ENCODE data around the gene KCTD21. TPM values are rescaled to one million over a fixed set of nuclear protein-coding genes. Genes with fewer than 3 reads are reported as not detected.

KCTD21 gene
- total RNA-seq, 1 experiment from 2014 or later: 3.0 TPM

DNA sequence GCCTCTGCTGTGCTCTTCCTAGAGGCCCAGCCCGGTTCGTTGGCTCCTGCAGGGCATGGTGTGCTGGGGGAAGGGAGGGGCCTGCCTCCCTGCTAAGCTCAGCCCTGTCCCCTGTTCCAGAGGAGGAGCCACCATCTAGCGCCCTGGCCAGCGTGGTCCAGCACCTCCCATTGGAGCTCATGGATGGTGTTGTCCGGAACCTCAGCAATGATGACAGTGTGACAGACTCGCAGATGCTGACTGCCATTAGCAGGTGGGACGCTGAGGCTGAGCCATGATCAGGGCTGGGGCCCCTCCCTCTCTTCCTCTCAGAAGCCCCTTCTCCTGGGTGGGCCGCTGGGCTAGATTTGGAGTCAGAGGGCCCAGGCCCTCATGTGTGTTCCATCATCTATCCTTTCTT is 9.4 kb upstream of the KCTD21 start:
- H4K20me1 ChIP-seq (ENCODE audit: insufficient read depth): no peaks in the 10 kb centered on the region
- ChIA-PET CTCF (no interaction called here), POLR2A (no interaction called here), RAD21 (ENCODE audit: low non-redundant PET in 1 of 2, low total read pairs in 2 of 2, uncharacterized antibody in 2 of 2, unreplicated experiment in 2 of 2) (no interaction called here)
- H3K27ac ChIP-seq (ENCODE audit: low read depth, low read length): no peak overlapping the region
- no peaks in the 10 kb centered on the region for H3K36me3 ChIP-seq (ENCODE audit: control insufficient read depth in 1 of 2, insufficient read depth in 2 of 2, low read length in 2 of 2)
- H3K9ac ChIP-seq (ENCODE audit: low read length): no peak overlapping the region
- no peaks in the 10 kb centered on the region for H3K79me2 ChIP-seq (ENCODE audit: insufficient read depth, low read length)
- no peaks in the 10 kb centered on the region for H3K27me3 ChIP-seq (ENCODE audit: insufficient read depth, low read length)
- no peak overlapping the region for H2AFZ ChIP-seq (ENCODE audit: low read depth, low read length, poor library complexity, severe bottlenecking)
- DNase-seq (ENCODE audit: low read depth, low spot score) (no peak), ATAC-seq (peak; percentile 33; the same call in 1 of the 2 replicates)
- no peaks in the 10 kb centered on the region for H3K9me3 ChIP-seq (ENCODE audit: control insufficient read depth in 1 of 2, insufficient read depth in 1 of 2, low read depth in 1 of 2, low read length in 2 of 2)
- no peaks in the 10 kb centered on the region for H3K9me2 ChIP-seq (ENCODE audit: insufficient read depth)
- peaks cover 0 to 8% of the 10 kb centered on the region in 2 experiments; a peak in 1 of 4 replicates for H3K4me1 ChIP-seq (ENCODE audit: control insufficient read depth in 1 of 2, insufficient read depth in 2 of 2, low read length in 2 of 2)
- intact Hi-C loops (cut with micrococcal nuclease): no loop called here
- TF ChIP-seq EZH2 (IDR thresholded peaks at IDR 0.05) (no peak), ELF1 (IDR thresholded peaks at IDR 0.05; ENCODE audit: borderline replicate concordance, low read depth) (no peak), POLR2AphosphoS5 (IDR thresholded peaks at IDR 0.05; ENCODE audit: low read depth, low read length) (no peak), EGR1 (IDR thresholded peaks at IDR 0.05; ENCODE audit: low read depth) (no peak), CEBPB (IDR thresholded peaks at IDR 0.05; ENCODE audit: low read depth) (no peak), TCF7L2 (IDR thresholded peaks at IDR 0.05; ENCODE audit: borderline replicate concordance, extremely low read depth, insufficient read depth, insufficient read length) (no peak), FOSL1 (IDR thresholded peaks at IDR 0.05; ENCODE audit: low read depth) (no peak), RAD21 (IDR thresholded peaks at IDR 0.05; ENCODE audit: low read depth) (no peak), EZH2phosphoT487 (IDR thresholded peaks at IDR 0.05; ENCODE audit: borderline replicate concordance) (no peak), ZNF274 (IDR thresholded peaks at IDR 0.05; ENCODE audit: low read depth, low read length) (no peak), SIN3A (IDR thresholded peaks at IDR 0.05; ENCODE audit: low read depth) (no peak), SP1 (IDR thresholded peaks at IDR 0.05; ENCODE audit: low read depth) (no peak)
- TF ChIP-seq, protein P1, sequence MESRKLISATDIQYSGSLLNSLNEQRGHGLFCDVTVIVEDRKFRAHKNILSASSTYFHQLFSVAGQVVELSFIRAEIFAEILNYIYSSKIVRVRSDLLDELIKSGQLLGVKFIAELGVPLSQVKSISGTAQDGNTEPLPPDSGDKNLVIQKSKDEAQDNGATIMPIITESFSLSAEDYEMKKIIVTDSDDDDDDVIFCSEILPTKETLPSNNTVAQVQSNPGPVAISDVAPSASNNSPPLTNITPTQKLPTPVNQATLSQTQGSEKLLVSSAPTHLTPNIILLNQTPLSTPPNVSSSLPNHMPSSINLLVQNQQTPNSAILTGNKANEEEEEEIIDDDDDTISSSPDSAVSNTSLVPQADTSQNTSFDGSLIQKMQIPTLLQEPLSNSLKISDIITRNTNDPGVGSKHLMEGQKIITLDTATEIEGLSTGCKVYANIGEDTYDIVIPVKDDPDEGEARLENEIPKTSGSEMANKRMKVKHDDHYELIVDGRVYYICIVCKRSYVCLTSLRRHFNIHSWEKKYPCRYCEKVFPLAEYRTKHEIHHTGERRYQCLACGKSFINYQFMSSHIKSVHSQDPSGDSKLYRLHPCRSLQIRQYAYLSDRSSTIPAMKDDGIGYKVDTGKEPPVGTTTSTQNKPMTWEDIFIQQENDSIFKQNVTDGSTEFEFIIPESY (IDR thresholded peaks at IDR 0.05; ENCODE audit: extremely low read depth, insufficient replicate concordance, low read length): no peak
- TF ChIP-seq, protein P2, sequence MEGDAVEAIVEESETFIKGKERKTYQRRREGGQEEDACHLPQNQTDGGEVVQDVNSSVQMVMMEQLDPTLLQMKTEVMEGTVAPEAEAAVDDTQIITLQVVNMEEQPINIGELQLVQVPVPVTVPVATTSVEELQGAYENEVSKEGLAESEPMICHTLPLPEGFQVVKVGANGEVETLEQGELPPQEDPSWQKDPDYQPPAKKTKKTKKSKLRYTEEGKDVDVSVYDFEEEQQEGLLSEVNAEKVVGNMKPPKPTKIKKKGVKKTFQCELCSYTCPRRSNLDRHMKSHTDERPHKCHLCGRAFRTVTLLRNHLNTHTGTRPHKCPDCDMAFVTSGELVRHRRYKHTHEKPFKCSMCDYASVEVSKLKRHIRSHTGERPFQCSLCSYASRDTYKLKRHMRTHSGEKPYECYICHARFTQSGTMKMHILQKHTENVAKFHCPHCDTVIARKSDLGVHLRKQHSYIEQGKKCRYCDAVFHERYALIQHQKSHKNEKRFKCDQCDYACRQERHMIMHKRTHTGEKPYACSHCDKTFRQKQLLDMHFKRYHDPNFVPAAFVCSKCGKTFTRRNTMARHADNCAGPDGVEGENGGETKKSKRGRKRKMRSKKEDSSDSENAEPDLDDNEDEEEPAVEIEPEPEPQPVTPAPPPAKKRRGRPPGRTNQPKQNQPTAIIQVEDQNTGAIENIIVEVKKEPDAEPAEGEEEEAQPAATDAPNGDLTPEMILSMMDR (IDR thresholded peaks at IDR 0.05 in 2 of 3, conservative IDR thresholded peaks at IDR 0.05 in 1 of 3; ENCODE audit: borderline replicate concordance in 1 of 3, insufficient read depth in 1 of 3, low read depth in 2 of 3, low read length in 2 of 3): no peak
- TF ChIP-seq, protein P3, sequence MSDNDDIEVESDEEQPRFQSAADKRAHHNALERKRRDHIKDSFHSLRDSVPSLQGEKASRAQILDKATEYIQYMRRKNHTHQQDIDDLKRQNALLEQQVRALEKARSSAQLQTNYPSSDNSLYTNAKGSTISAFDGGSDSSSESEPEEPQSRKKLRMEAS (IDR thresholded peaks at IDR 0.05): no peak
- TF ChIP-seq, protein P4, sequence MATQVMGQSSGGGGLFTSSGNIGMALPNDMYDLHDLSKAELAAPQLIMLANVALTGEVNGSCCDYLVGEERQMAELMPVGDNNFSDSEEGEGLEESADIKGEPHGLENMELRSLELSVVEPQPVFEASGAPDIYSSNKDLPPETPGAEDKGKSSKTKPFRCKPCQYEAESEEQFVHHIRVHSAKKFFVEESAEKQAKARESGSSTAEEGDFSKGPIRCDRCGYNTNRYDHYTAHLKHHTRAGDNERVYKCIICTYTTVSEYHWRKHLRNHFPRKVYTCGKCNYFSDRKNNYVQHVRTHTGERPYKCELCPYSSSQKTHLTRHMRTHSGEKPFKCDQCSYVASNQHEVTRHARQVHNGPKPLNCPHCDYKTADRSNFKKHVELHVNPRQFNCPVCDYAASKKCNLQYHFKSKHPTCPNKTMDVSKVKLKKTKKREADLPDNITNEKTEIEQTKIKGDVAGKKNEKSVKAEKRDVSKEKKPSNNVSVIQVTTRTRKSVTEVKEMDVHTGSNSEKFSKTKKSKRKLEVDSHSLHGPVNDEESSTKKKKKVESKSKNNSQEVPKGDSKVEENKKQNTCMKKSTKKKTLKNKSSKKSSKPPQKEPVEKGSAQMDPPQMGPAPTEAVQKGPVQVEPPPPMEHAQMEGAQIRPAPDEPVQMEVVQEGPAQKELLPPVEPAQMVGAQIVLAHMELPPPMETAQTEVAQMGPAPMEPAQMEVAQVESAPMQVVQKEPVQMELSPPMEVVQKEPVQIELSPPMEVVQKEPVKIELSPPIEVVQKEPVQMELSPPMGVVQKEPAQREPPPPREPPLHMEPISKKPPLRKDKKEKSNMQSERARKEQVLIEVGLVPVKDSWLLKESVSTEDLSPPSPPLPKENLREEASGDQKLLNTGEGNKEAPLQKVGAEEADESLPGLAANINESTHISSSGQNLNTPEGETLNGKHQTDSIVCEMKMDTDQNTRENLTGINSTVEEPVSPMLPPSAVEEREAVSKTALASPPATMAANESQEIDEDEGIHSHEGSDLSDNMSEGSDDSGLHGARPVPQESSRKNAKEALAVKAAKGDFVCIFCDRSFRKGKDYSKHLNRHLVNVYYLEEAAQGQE (IDR thresholded peaks at IDR 0.05; ENCODE audit: low read depth): no peak
- BruUV-seq (replicated peaks): no TSS peak
- no peak overlapping the region for H3K4me2 ChIP-seq (ENCODE audit: low read length)
- H3K4me3 ChIP-seq (replicated peaks in 1 of 2; ENCODE audit: low read depth in 1 of 2, low read length in 2 of 2): no peak overlapping the region

Measured in HCT116 (cell line).